SK-N-SH treated with all-trans-retinoic acid at 6 μM for 48 hours (cell line): ENCODE results near the gene FOXP4.

ENCODE experiments used
- ATAC-seq: fragments of 200-7000 bp; cut with Tn5 transposase; 3 replicates; pipeline ENCODE4 v1.9.1; 2020; ENCODE audit warnings: mild to moderate bottlenecking, moderate library complexity
- ARNTL ChIP-seq: fragments of 450-650 bp; formaldehyde crosslinking; IDR thresholded peaks from 2 replicates; pipeline ENCODE4 v1.5.0; 2020; ENCODE audit warnings: low read depth, mild to moderate bottlenecking, moderate library complexity, borderline replicate concordance
- BACH2 ChIP-seq: fragments of 250-450 bp; sonication (Bioruptor Pico); IDR thresholded peaks from 2 replicates; pipeline ENCODE4 v1.9.0; 2021; ENCODE audit warnings: mild to moderate bottlenecking, borderline replicate concordance
- CSDC2 ChIP-seq: fragments of 250-450 bp; sonication (Bioruptor Pico); IDR thresholded peaks from 2 replicates; pipeline ENCODE4 v1.5.0; 2020; ENCODE audit warnings: mild to moderate bottlenecking, moderate library complexity
- GLIS3 ChIP-seq: fragments of 250-450 bp; sonication (Bioruptor Pico); IDR thresholded peaks from 2 replicates; pipeline ENCODE4 v1.5.0; 2020; ENCODE audit warnings: mild to moderate bottlenecking, moderate library complexity
- ISL1 ChIP-seq: fragments of 250-450 bp; sonication (Bioruptor Pico); IDR thresholded peaks from 2 replicates; pipeline ENCODE4 v2.1.2; 2022; ENCODE audit warnings: mild to moderate bottlenecking, moderate library complexity
- OSR1 ChIP-seq: fragments of 250-450 bp; sonication (Bioruptor Pico); IDR thresholded peaks from 2 replicates; pipeline ENCODE4 v1.8.0; 2022; ENCODE audit warnings: moderate library complexity, mild to moderate bottlenecking, inconsistent platforms
- PATZ1 ChIP-seq: fragments of 250-450 bp; sonication (Bioruptor Pico); IDR thresholded peaks from 2 replicates; pipeline ENCODE4 v1.8.0; 2020; ENCODE audit warnings: mild to moderate bottlenecking, moderate library complexity, borderline replicate concordance
- POU6F1 ChIP-seq: fragments of 250-450 bp; sonication (Bioruptor Pico); IDR thresholded peaks from 2 replicates; pipeline ENCODE4 v1.8.0; 2021; ENCODE audit warnings: low read depth, mild to moderate bottlenecking, moderate library complexity, borderline replicate concordance
- RARB ChIP-seq: fragments of 250-450 bp; sonication (Bioruptor Pico); IDR thresholded peaks from 2 replicates; pipeline ENCODE4 v1.8.0; 2021; ENCODE audit warnings: mild to moderate bottlenecking, moderate library complexity
- SNAI2 ChIP-seq: fragments of 250-450 bp; sonication (Bioruptor Pico); IDR thresholded peaks from 2 replicates; pipeline ENCODE4 v1.5.0; 2020; ENCODE audit warnings: mild to moderate bottlenecking, moderate library complexity
- TCF4 ChIP-seq: fragments of 250-450 bp; sonication (Bioruptor Pico); IDR thresholded peaks from 2 replicates; pipeline ENCODE4 v1.8.0; 2021; ENCODE audit warnings: mild to moderate bottlenecking, moderate library complexity, borderline replicate concordance
- TOX ChIP-seq: fragments of 250-450 bp; sonication (Bioruptor Pico); IDR thresholded peaks from 2 replicates; pipeline ENCODE4 v1.8.0; 2021; ENCODE audit warnings: mild to moderate bottlenecking, moderate library complexity, borderline replicate concordance
- ZC3H10 ChIP-seq: fragments of 250-450 bp; sonication (Bioruptor Pico); IDR thresholded peaks from 2 replicates; pipeline ENCODE4 v1.5.1; 2021; ENCODE audit warnings: mild to moderate bottlenecking, moderate library complexity
- ZFP3 ChIP-seq: fragments of 250-450 bp; sonication (Bioruptor Pico); IDR thresholded peaks from 2 replicates; pipeline ENCODE4 v1.5.0; 2020; ENCODE audit warnings: mild to moderate bottlenecking, moderate library complexity
- ZNF565 ChIP-seq: fragments of 450-650 bp; formaldehyde crosslinking; conservative IDR thresholded peaks from 2 replicates; pipeline ENCODE4 v1.5.0; 2020; ENCODE audit warnings: low read depth, mild to moderate bottlenecking, moderate library complexity
- ZNF70 ChIP-seq: fragments of 450-650 bp; formaldehyde crosslinking; IDR thresholded peaks from 2 replicates; pipeline ENCODE4 v1.5.0; 2020; ENCODE audit warnings: mild to moderate bottlenecking, moderate library complexity
- TF ChIP-seq, protein P1 (sequence below): fragments of 250-450 bp; sonication (Bioruptor Pico); IDR thresholded peaks from 2 replicates; pipeline ENCODE4 v1.5.1; 2021; ENCODE audit warnings: mild to moderate bottlenecking, moderate library complexity

The FOXP4 gene

DNA sequence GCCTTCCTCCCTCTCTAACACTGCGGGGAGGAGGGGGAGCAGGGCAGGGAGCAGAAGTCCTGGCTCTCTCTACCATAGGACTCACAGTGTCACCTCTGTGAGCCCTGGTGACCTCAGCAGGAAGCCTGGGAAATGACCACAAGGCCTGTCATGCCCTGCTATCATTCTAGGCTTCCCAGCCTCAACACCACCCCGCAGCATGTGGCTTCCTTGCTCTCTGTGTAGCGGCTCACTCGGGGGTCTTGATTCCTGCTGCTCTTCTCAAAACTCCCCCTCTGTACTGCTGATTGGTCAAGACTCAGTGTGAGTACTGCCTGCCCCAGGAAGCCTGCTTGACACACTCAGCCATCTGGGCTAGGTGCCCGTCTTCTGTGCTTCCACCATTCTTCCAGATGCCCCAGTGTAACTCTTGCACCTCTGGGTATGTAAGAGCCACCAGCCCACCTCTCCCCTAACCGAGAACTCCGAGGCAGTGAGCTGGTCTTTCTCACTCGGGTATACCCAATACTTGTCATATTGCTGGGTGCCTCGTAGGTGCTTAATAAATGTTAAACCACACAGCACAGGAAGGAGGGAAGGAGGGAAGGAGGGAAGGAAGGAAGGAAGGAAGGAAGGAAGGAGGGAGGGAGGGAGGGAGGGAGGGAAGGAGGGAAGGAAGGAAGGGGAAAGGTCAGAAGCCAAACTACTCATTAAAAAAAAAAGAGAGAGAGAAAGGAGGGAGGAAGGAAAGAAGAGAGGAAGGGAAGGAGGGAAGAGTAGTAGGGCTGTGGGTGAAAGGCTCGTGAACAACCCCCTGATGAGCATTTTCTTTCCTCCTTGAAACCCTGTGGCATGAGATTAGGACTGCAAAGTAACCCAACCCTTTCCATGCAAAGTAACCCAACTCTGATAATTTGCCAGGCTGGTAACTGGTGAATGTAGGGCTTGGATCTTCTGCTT is 97.0 kb downstream of the FOXP4 start:
- no peak for ATAC-seq
- no peak for TF ChIP-seq TOX (CRISPR knock-in tag)
- no peak for TF ChIP-seq TCF4 (CRISPR knock-in tag)
- TF ChIP-seq, protein P1, sequence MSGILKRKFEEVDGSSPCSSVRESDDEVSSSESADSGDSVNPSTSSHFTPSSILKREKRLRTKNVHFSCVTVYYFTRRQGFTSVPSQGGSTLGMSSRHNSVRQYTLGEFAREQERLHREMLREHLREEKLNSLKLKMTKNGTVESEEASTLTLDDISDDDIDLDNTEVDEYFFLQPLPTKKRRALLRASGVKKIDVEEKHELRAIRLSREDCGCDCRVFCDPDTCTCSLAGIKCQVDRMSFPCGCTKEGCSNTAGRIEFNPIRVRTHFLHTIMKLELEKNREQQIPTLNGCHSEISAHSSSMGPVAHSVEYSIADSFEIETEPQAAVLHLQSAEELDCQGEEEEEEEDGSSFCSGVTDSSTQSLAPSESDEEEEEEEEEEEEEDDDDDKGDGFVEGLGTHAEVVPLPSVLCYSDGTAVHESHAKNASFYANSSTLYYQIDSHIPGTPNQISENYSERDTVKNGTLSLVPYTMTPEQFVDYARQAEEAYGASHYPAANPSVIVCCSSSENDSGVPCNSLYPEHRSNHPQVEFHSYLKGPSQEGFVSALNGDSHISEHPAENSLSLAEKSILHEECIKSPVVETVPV (CRISPR knock-in tag) = no peak
- TF ChIP-seq ZC3H10 (CRISPR knock-in tag) = no peak
- no peak for TF ChIP-seq CSDC2 (CRISPR knock-in tag)
- no peak for TF ChIP-seq RARB (CRISPR knock-in tag)
- no peak for TF ChIP-seq ARNTL (CRISPR knock-in tag)
- TF ChIP-seq PATZ1 (CRISPR knock-in tag) = no peak
- TF ChIP-seq ZNF70 (CRISPR knock-in tag) = no peak
- no peak for TF ChIP-seq POU6F1 (CRISPR knock-in tag)

DNA sequence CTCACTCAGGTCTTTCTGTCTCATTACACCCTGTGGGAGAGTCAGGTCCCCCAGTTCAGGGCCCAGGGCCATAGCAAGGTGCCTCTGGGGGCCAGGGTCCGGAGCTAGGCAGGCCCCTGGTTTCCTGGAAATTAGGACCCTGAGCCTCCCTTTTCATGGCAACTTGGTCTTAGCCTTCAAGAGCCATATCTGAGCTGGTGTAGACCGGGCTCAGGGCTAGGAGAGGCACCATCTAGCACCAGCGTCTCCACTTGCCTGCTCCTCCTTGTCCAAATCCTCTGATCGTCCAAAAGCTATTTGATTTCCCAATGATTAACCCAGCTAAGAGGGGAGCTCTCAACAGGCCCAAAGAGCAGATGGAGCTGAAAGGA is 97.7 kb downstream of the FOXP4 start:
- ATAC-seq = no peak
- TF ChIP-seq GLIS3 (no peak), ISL1 (CRISPR knock-in tag) (no peak), CSDC2 (CRISPR knock-in tag) (no peak), ZC3H10 (CRISPR knock-in tag) (no peak), ZNF70 (CRISPR knock-in tag) (no peak), POU6F1 (CRISPR knock-in tag) (no peak), ARNTL (CRISPR knock-in tag) (no peak), SNAI2 (no peak)

- ATAC-seq = no peak
- TF ChIP-seq TCF4 (CRISPR knock-in tag) (no peak), OSR1 (CRISPR knock-in tag) (no peak), ZNF70 (CRISPR knock-in tag) (no peak), ZNF565 (no peak), SNAI2 (no peak), RARB (CRISPR knock-in tag) (no peak), CSDC2 (CRISPR knock-in tag) (no peak), GLIS3 (no peak), ISL1 (CRISPR knock-in tag) (no peak), BACH2 (CRISPR knock-in tag) (no peak), ZC3H10 (CRISPR knock-in tag) (no peak)
These were observed 98.2 kb downstream of the FOXP4 start for GRCh38 chr6:41644297-41644879.

- ATAC-seq = no peak
- TF ChIP-seq RARB (CRISPR knock-in tag) (no peak), BACH2 (CRISPR knock-in tag) (no peak), ZFP3 (CRISPR knock-in tag) (no peak)
These were observed 98.9 kb downstream of the FOXP4 start for GRCh38 chr6:41645007-41645618.
